Hepatocyte (in vitro differentiated cells): ENCODE results near the gene PLCG1. TPM values are rescaled to one million over a fixed set of nuclear protein-coding genes. Genes with fewer than 3 reads are reported as not detected.
A peak's percentile ranks its signal among the peaks of the same experiment; 100 is the strongest.

ENCODE experiments used
- DNase-seq: peaks from one replicate; pipeline ENCODE4 v3.0.0-alpha.2; 2016; ENCODE audit warnings: low spot score
- H2AFZ ChIP-seq: fragments of 200-600 bp; sonication (generic); 2 replicates; pipeline ENCODE4 v1.6.0; 2016; ENCODE audit warnings: antibody characterized with exemption, mild to moderate bottlenecking
- H3K27ac ChIP-seq: fragments of 200-600 bp; sonication (generic); 2 replicates; pipeline ENCODE4 v1.5.1; 2016; ENCODE audit warnings: mild to moderate bottlenecking
- H3K27me3 ChIP-seq: fragments of 200-600 bp; sonication (generic); 2 replicates; pipeline ENCODE4 v1.6.1; 2016
- H3K36me3 ChIP-seq: fragments of 200-600 bp; sonication (generic); replicated peaks from 2 replicates; pipeline ENCODE4 v1.5.1; 2016; ENCODE audit warnings: low read depth; ENCODE audit not compliant: insufficient read depth
- H3K4me1 ChIP-seq: fragments of 200-600 bp; sonication (generic); 2 replicates; pipeline ENCODE4 v1.5.1; 2016; ENCODE audit warnings: mild to moderate bottlenecking, moderate library complexity; ENCODE audit not compliant: insufficient read depth
- H3K4me2 ChIP-seq: fragments of 200-600 bp; sonication (generic); 2 replicates; pipeline ENCODE4 v1.6.0; 2016
- H3K4me3 ChIP-seq: fragments of 200-600 bp; sonication (generic); 2 replicates; pipeline ENCODE4 v1.5.1; 2016; ENCODE audit warnings: mild to moderate bottlenecking
- H3K79me2 ChIP-seq: fragments of 200-600 bp; sonication (generic); 2 replicates; pipeline ENCODE4 v1.6.0; 2017; ENCODE audit warnings: mild to moderate bottlenecking
- H3K9me2 ChIP-seq: fragments of 200-600 bp; sonication (generic); replicated peaks from 2 replicates; pipeline ENCODE4 v1.6.0; 2017; ENCODE audit warnings: mild to moderate bottlenecking; ENCODE audit not compliant: insufficient read depth
- H3K9me3 ChIP-seq: fragments of 200-600 bp; sonication (generic); 2 replicates; pipeline ENCODE4 v1.5.1; 2016; ENCODE audit warnings: low read depth, mild to moderate bottlenecking
- H4K20me1 ChIP-seq: fragments of 200-600 bp; sonication (generic); 2 replicates; pipeline ENCODE4 v1.6.0; 2016; ENCODE audit warnings: mild to moderate bottlenecking; ENCODE audit not compliant: insufficient read depth, poor library complexity, severe bottlenecking
- EZH2 ChIP-seq: fragments of 200-600 bp; sonication (generic); IDR thresholded peaks from 2 replicates; pipeline ENCODE4 v1.6.1; 2016; ENCODE audit warnings: antibody characterized with exemption, mild to moderate bottlenecking, borderline replicate concordance
- EZH2phosphoT487 ChIP-seq: fragments of 200-600 bp; sonication (generic); IDR thresholded peaks from one replicate; pipeline ENCODE4 v1.6.1; 2018; ENCODE audit warnings: antibody characterized with exemption, mild to moderate bottlenecking, low read depth, moderate library complexity; ENCODE audit not compliant: unreplicated experiment, severe bottlenecking
- WGBS: methylation state at CpG from one replicate; pipeline ENCODE4 v1.1.6; 2016; ENCODE audit warnings: low lambda C conversion rate; ENCODE audit errors: missing lambda C conversion rate; 5-methylcytosine and 5-hydroxymethylcytosine counted together
- polyA plus RNA-seq: library from polyadenylated mRNA; unstranded; fragments of >200 nt; fragmentation: Nextera tagmentation; extraction: Ambion mirVana; gene quantifications from 2 replicates; pipeline ENCODE4 v1.2.1, GENCODE V29; 2016
- total RNA-seq: library from RNA; depleted of rRNA; stranded (reverse); fragments of >200 nt; gene quantifications from 2 replicates; pipeline ENCODE4 v1.2.3, GENCODE V29; 2014
- TF ChIP-seq, protein P1 (sequence below): fragments of 200-600 bp; sonication (generic); IDR thresholded peaks from 2 replicates; pipeline ENCODE4 v1.5.1; 2016; ENCODE audit warnings: antibody characterized with exemption, mild to moderate bottlenecking; ENCODE audit not compliant: poor library complexity

The PLCG1 gene
- total and polyA plus RNA-seq, 2 experiments from 2014 or later, result 52.7 to 73.2 TPM

DNA sequence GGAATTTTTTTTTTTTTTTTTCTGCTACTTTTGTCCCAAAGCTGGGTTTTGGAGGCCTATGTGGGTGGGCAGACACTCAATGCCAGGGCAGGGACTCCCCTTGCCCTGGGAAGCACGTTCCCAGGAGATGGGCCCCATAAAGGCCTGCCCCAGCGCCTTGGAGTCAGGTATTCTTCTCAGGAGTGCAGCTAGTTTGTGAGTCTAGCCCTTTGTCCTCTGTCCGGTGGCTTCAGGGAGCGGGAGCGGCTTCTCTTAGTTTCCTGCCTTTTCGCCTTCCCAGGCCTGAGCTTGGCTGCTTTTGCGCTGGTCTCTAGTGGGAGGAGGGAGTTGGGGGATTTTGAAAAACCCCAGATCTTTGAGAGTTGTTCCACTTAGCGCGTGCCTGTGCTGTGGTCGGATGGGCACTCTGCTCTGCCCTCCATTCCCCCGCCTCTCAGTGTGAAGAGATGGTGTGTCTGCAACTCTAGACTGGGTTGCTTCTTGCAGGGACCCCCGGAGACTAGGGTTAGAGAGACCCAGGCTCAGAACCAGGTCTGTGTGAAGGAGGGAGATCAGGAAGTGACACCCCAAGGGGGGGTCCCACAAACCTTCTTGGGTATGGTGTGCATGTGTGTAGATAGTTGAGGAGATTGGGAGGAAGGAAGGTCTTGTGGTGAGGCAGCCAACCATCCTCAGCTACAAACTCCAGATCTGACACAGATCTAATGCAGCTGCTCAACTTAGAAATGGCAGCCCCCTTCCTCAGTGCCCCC lies 1.3 kb downstream of the PLCG1 start:
- DNase-seq, result peak; percentile 47
- peaks cover 35% of the 10 kb centered on the region for H3K4me1 ChIP-seq
- H2AFZ ChIP-seq, result peak overlapping the region; percentile 81
- H3K79me2 ChIP-seq, result peaks cover 63% of the 10 kb centered on the region
- no peak for TF ChIP-seq EZH2phosphoT487
- TF ChIP-seq, protein P1, sequence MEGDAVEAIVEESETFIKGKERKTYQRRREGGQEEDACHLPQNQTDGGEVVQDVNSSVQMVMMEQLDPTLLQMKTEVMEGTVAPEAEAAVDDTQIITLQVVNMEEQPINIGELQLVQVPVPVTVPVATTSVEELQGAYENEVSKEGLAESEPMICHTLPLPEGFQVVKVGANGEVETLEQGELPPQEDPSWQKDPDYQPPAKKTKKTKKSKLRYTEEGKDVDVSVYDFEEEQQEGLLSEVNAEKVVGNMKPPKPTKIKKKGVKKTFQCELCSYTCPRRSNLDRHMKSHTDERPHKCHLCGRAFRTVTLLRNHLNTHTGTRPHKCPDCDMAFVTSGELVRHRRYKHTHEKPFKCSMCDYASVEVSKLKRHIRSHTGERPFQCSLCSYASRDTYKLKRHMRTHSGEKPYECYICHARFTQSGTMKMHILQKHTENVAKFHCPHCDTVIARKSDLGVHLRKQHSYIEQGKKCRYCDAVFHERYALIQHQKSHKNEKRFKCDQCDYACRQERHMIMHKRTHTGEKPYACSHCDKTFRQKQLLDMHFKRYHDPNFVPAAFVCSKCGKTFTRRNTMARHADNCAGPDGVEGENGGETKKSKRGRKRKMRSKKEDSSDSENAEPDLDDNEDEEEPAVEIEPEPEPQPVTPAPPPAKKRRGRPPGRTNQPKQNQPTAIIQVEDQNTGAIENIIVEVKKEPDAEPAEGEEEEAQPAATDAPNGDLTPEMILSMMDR, result no peak
- TF ChIP-seq EZH2, result no peak
- peak overlapping the region; percentile 88 for H3K4me2 ChIP-seq
- H3K27ac ChIP-seq, result peak overlapping the region; percentile 100
- no peaks in the 10 kb centered on the region for H3K27me3 ChIP-seq
- peak overlapping the region; percentile 94 for H3K4me3 ChIP-seq
- no peaks in the 10 kb centered on the region for H3K36me3 ChIP-seq
- H3K9me3 ChIP-seq, result no peaks in the 10 kb centered on the region
- no peaks in the 10 kb centered on the region for H3K9me2 ChIP-seq
- 9% methylated on average over 12 of the region's 12 CpGs for WGBS
- H4K20me1 ChIP-seq, result peaks cover 50% of the 10 kb centered on the region

DNA sequence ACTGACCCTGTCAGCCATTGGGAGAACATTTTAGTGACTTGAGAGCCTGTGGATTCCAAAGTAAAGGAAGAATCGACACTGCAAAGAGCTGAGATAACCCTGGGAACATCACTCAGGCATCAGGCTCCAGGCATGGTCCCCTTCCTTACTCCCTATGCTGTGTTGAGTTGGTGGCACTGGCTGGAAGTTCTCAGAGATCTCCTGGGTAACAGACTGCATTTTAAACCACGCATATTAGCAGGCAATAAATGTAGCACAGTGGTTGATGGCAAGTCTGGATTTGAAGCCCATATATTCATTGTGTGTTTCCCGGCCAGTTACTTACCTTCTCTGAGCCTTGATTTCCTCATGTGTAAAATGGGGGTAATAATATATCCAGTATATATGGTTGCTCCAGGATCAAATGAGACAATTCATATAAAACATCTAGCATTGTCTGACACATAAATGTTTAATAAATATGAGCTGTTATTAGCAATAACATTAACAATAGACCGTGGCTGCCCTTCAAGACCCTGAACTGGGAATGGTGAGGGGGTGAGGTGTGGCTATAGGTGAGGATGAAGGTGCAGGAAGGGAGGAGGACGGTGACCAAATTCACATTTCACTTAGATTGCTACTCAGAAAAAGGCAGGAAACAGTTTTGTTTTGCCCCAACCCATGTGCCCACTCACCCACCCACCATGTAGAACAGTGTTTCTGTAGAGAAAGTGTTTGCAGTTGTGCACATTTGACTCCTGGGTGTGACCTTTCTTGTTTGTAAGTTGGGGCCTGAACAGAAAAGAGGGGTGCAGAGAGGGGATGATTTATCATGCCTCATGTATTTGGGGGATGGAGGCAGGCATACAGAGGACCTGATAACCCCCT lies 2.1 kb downstream of the PLCG1 start:
- WGBS, result 62% methylated on average over 5 of the region's 5 CpGs
- Histone ChIP-seq H3K4me3 (peak overlapping the region; percentile 94), H4K20me1 (peaks cover 58% of the 10 kb centered on the region), H2AFZ (no peak overlapping the region), H3K9me2 (no peaks in the 10 kb centered on the region), H3K79me2 (peaks cover 71% of the 10 kb centered on the region), H3K4me2 (peak overlapping the region; percentile 88), H3K4me1 (peaks cover 35% of the 10 kb centered on the region), H3K9me3 (no peaks in the 10 kb centered on the region), H3K36me3 (no peaks in the 10 kb centered on the region), H3K27ac (peak overlapping the region; percentile 100), H3K27me3 (no peaks in the 10 kb centered on the region)
- no peak for DNase-seq
- TF ChIP-seq EZH2phosphoT487 (no peak), EZH2 (no peak)
- TF ChIP-seq, protein P1, result no peak

- H3K9me2 ChIP-seq, result no peaks in the 10 kb centered on the region
- H4K20me1 ChIP-seq, result peaks cover 68% of the 10 kb centered on the region
- H3K79me2 ChIP-seq, result peaks cover 81% of the 10 kb centered on the region
- 82% methylated on average over 10 of the region's 10 CpGs for WGBS
- H3K4me2 ChIP-seq, result peak overlapping the region; percentile 88
- H3K27me3 ChIP-seq, result no peaks in the 10 kb centered on the region
- no peak overlapping the region for H2AFZ ChIP-seq
- no peak overlapping the region for H3K4me3 ChIP-seq
- H3K27ac ChIP-seq, result peak overlapping the region; percentile 27
- no peak for DNase-seq
- no peaks in the 10 kb centered on the region for H3K36me3 ChIP-seq
- H3K9me3 ChIP-seq, result no peaks in the 10 kb centered on the region
- TF ChIP-seq EZH2phosphoT487, result no peak
- no peak for TF ChIP-seq EZH2
- TF ChIP-seq, protein P1, result no peak
- peaks cover 35% of the 10 kb centered on the region for H3K4me1 ChIP-seq
Observed at GRCh38 chr20:41140226-41141133, 3.1 kb downstream of the PLCG1 start.
